ENCODE results near the gene SNX33. TPM values are rescaled to one million over a fixed set of nuclear protein-coding genes. Genes with fewer than 3 reads are reported as not detected.

Gene SNX33
- total and polyA plus RNA-seq, 2 experiments from 2014 or later = 6.2 to 21.2 TPM

GRCh38 chr15:75639191-75639708 is 8.5 kb upstream of the SNX33 start:
- Histone ChIP-seq H3K79me2 (replicated peaks; ENCODE audit: insufficient read depth) (peaks cover 41% of the 10 kb centered on the region), H3K9me2 (ENCODE audit: insufficient read depth) (no peaks in the 10 kb centered on the region), H3F3A (replicated peaks; ENCODE audit: low read depth) (peaks cover 37% of the 10 kb centered on the region), H2AFZ (no peak overlapping the region), H3K27me3 (ENCODE audit: insufficient read depth) (no peaks in the 10 kb centered on the region), H3K4me1 (ENCODE audit: insufficient read depth) (peaks cover 24% of the 10 kb centered on the region), H4K20me1 (replicated peaks; ENCODE audit: insufficient read depth) (peaks cover 26% of the 10 kb centered on the region), H3K4me3 (peak overlapping the region; percentile 89), H3K27ac (ENCODE audit: low read depth) (peak overlapping the region; percentile 93), H3K36me3 (ENCODE audit: insufficient read depth) (no peaks in the 10 kb centered on the region), H3K4me2 (peak overlapping the region; percentile 89)
- TF ChIP-seq EZH2phosphoT487 (IDR thresholded peaks at IDR 0.05; ENCODE audit: unreplicated experiment) (no peak), ZNF114 (CRISPR knock-in tag; IDR thresholded peaks at IDR 0.05) (no peak), STAT1 (IDR thresholded peaks at IDR 0.05; ENCODE audit: unreplicated experiment) (no peak), EZH2 (IDR thresholded peaks at IDR 0.05; ENCODE audit: low read depth, unreplicated experiment) (no peak), CTCF (conservative IDR thresholded peaks at IDR 0.05; ENCODE audit: low read depth in 2 of 2) (no peak), NANOG (IDR thresholded peaks at IDR 0.05; ENCODE audit: borderline replicate concordance) (no peak), ZNF331 (CRISPR knock-in tag; IDR thresholded peaks at IDR 0.05; ENCODE audit: low read depth) (no peak), CREB1 (CRISPR knock-in tag; IDR thresholded peaks at IDR 0.05; ENCODE audit: low read depth) (no peak), JUNB (IDR thresholded peaks at IDR 0.05; ENCODE audit: unreplicated experiment) (no peak), POLR2AphosphoS5 (IDR thresholded peaks at IDR 0.05; ENCODE audit: low read depth) (no peak), REST (IDR thresholded peaks at IDR 0.05; ENCODE audit: unreplicated experiment) (no peak)
- TF ChIP-seq, protein P1, sequence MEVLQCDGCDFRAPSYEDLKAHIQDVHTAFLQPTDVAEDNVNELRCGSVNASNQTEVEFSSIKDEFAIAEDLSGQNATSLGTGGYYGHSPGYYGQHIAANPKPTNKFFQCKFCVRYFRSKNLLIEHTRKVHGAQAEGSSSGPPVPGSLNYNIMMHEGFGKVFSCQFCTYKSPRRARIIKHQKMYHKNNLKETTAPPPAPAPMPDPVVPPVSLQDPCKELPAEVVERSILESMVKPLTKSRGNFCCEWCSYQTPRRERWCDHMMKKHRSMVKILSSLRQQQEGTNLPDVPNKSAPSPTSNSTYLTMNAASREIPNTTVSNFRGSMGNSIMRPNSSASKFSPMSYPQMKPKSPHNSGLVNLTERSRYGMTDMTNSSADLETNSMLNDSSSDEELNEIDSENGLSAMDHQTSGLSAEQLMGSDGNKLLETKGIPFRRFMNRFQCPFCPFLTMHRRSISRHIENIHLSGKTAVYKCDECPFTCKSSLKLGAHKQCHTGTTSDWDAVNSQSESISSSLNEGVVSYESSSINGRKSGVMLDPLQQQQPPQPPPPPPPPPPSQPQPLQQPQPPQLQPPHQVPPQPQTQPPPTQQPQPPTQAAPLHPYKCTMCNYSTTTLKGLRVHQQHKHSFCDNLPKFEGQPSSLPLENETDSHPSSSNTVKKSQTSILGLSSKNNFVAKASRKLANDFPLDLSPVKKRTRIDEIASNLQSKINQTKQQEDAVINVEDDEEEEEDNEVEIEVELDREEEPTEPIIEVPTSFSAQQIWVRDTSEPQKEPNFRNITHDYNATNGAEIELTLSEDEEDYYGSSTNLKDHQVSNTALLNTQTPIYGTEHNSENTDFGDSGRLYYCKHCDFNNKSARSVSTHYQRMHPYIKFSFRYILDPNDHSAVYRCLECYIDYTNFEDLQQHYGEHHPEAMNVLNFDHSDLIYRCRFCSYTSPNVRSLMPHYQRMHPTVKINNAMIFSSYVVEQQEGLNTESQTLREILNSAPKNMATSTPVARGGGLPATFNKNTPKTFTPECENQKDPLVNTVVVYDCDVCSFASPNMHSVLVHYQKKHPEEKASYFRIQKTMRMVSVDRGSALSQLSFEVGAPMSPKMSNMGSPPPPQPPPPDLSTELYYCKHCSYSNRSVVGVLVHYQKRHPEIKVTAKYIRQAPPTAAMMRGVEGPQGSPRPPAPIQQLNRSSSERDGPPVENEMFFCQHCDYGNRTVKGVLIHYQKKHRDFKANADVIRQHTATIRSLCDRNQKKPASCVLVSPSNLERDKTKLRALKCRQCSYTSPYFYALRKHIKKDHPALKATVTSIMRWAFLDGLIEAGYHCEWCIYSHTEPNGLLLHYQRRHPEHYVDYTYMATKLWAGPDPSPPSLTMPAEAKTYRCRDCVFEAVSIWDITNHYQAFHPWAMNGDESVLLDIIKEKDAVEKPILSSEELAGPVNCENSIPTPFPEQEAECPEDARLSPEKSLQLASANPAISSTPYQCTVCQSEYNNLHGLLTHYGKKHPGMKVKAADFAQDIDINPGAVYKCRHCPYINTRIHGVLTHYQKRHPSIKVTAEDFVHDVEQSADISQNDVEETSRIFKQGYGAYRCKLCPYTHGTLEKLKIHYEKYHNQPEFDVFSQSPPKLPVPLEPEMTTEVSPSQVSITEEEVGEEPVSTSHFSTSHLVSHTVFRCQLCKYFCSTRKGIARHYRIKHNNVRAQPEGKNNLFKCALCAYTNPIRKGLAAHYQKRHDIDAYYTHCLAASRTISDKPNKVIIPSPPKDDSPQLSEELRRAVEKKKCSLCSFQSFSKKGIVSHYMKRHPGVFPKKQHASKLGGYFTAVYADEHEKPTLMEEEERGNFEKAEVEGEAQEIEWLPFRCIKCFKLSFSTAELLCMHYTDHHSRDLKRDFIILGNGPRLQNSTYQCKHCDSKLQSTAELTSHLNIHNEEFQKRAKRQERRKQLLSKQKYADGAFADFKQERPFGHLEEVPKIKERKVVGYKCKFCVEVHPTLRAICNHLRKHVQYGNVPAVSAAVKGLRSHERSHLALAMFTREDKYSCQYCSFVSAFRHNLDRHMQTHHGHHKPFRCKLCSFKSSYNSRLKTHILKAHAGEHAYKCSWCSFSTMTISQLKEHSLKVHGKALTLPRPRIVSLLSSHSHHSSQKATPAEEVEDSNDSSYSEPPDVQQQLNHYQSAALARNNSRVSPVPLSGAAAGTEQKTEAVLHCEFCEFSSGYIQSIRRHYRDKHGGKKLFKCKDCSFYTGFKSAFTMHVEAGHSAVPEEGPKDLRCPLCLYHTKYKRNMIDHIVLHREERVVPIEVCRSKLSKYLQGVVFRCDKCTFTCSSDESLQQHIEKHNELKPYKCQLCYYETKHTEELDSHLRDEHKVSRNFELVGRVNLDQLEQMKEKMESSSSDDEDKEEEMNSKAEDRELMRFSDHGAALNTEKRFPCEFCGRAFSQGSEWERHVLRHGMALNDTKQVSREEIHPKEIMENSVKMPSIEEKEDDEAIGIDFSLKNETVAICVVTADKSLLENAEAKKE (CRISPR knock-in tag; IDR thresholded peaks at IDR 0.05) = no peak
- TF ChIP-seq, protein P2, sequence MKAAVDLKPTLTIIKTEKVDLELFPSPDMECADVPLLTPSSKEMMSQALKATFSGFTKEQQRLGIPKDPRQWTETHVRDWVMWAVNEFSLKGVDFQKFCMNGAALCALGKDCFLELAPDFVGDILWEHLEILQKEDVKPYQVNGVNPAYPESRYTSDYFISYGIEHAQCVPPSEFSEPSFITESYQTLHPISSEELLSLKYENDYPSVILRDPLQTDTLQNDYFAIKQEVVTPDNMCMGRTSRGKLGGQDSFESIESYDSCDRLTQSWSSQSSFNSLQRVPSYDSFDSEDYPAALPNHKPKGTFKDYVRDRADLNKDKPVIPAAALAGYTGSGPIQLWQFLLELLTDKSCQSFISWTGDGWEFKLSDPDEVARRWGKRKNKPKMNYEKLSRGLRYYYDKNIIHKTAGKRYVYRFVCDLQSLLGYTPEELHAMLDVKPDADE (IDR thresholded peaks at IDR 0.05) = no peak
- Mint-ChIP-seq H3K4me3 (peak overlapping the region; percentile 90), H3K9me3 (no peaks in the 10 kb centered on the region; the same call in 1 of the 3 replicates), H3K36me3 (ENCODE audit: low read depth) (peaks cover 14% of the 10 kb centered on the region), H3K27me3 (ENCODE audit: insufficient read depth, low read depth, poor library complexity) (peaks cover 10% of the 10 kb centered on the region), H3K4me1 (peaks cover 33% of the 10 kb centered on the region), H3K27ac (peak overlapping the region; percentile 98)
- DNase-seq (ENCODE audit: low spot score) (peak; percentile 32), ATAC-seq (peak; percentile 2)
